ENCODE data around the gene ASB10.

Gene ASB10

GRCh38 chr7:151137076-151137675, 49.9 kb downstream of the ASB10 start:
- Histone ChIP-seq H3K4me3 (ENCODE audit: insufficient read depth, low read length, poor library complexity, severe bottlenecking) (no peak overlapping the region), H3K79me2 (ENCODE audit: insufficient read depth, low read length) (no peaks in the 10 kb centered on the region), H3F3A (ENCODE audit: insufficient read depth) (no peaks in the 10 kb centered on the region), H3K9ac (ENCODE audit: low read length) (no peak overlapping the region), H3K36me3 (ENCODE audit: low read length) (no peaks in the 10 kb centered on the region), H3K4me2 (ENCODE audit: low read depth, low read length, poor library complexity, severe bottlenecking) (no peak overlapping the region), H3K9me3 (ENCODE audit: insufficient read depth, low read length) (no peaks in the 10 kb centered on the region), H3K9me2 (replicated peaks; ENCODE audit: insufficient read depth, low read length) (no peaks in the 10 kb centered on the region), H3K27ac (ENCODE audit: low read depth, low read length) (no peak overlapping the region), H3K27me3 (ENCODE audit: low read length) (no peaks in the 10 kb centered on the region), H4K20me1 (ENCODE audit: low read depth, low read length) (no peaks in the 10 kb centered on the region), H2AFZ (ENCODE audit: low read depth, low read length, severe bottlenecking) (no peak overlapping the region)
- TF ChIP-seq EZH2phosphoT487 (conservative IDR thresholded peaks at IDR 0.05; ENCODE audit: low read length): no peak
- no peak for TF ChIP-seq CTCF (IDR thresholded peaks at IDR 0.05; ENCODE audit: insufficient read depth, low read length, poor library complexity, severe bottlenecking)

- Histone ChIP-seq H3K4me3 (ENCODE audit: insufficient read depth, low read length, poor library complexity, severe bottlenecking) (no peak overlapping the region), H3K79me2 (ENCODE audit: insufficient read depth, low read length) (no peaks in the 10 kb centered on the region), H3K27me3 (ENCODE audit: low read length) (no peaks in the 10 kb centered on the region), H2AFZ (ENCODE audit: low read depth, low read length, severe bottlenecking) (no peak overlapping the region), H3K9ac (ENCODE audit: low read length) (no peak overlapping the region), H3K27ac (ENCODE audit: low read depth, low read length) (no peak overlapping the region), H3K9me2 (replicated peaks; ENCODE audit: insufficient read depth, low read length) (no peaks in the 10 kb centered on the region), H3K9me3 (ENCODE audit: insufficient read depth, low read length) (no peaks in the 10 kb centered on the region), H3K36me3 (ENCODE audit: low read length) (no peaks in the 10 kb centered on the region), H3K4me2 (ENCODE audit: low read depth, low read length, poor library complexity, severe bottlenecking) (no peak overlapping the region), H3F3A (ENCODE audit: insufficient read depth) (no peaks in the 10 kb centered on the region), H4K20me1 (ENCODE audit: low read depth, low read length) (no peaks in the 10 kb centered on the region)
- TF ChIP-seq EZH2phosphoT487 (conservative IDR thresholded peaks at IDR 0.05; ENCODE audit: low read length): no peak
- no peak for TF ChIP-seq CTCF (IDR thresholded peaks at IDR 0.05; ENCODE audit: insufficient read depth, low read length, poor library complexity, severe bottlenecking)
These were observed 50.9 kb downstream of the ASB10 start for GRCh38 chr7:151135866-151136843.

GRCh38 chr7:151135525-151135845, 51.6 kb downstream of the ASB10 start:
- Histone ChIP-seq H4K20me1 (ENCODE audit: low read depth, low read length) (no peaks in the 10 kb centered on the region), H3K4me3 (ENCODE audit: insufficient read depth, low read length, poor library complexity, severe bottlenecking) (no peak overlapping the region), H3K9me3 (ENCODE audit: insufficient read depth, low read length) (no peaks in the 10 kb centered on the region), H3K27ac (ENCODE audit: low read depth, low read length) (no peak overlapping the region), H2AFZ (ENCODE audit: low read depth, low read length, severe bottlenecking) (no peak overlapping the region), H3K9ac (ENCODE audit: low read length) (no peak overlapping the region), H3F3A (ENCODE audit: insufficient read depth) (no peaks in the 10 kb centered on the region), H3K79me2 (ENCODE audit: insufficient read depth, low read length) (no peaks in the 10 kb centered on the region), H3K27me3 (ENCODE audit: low read length) (no peaks in the 10 kb centered on the region), H3K9me2 (replicated peaks; ENCODE audit: insufficient read depth, low read length) (no peaks in the 10 kb centered on the region), H3K36me3 (ENCODE audit: low read length) (no peaks in the 10 kb centered on the region), H3K4me2 (ENCODE audit: low read depth, low read length, poor library complexity, severe bottlenecking) (no peak overlapping the region)
- TF ChIP-seq CTCF (IDR thresholded peaks at IDR 0.05; ENCODE audit: insufficient read depth, low read length, poor library complexity, severe bottlenecking) (no peak), EZH2phosphoT487 (conservative IDR thresholded peaks at IDR 0.05; ENCODE audit: low read length) (no peak)

Data from SU-DHL-6 (cell line).